Activated naive CD4-positive, alpha-beta T cell treated with anti-CD3 and anti-CD28 coated beads, Interleukin-2, amount 50 U/mL, for 24 hours (primary cell): ENCODE measurements around the gene CCNT2.
"Not testable (repeated sequence)": the region's sequence is repeated elsewhere in the genome, so short reads cannot be mapped to it uniquely, and the experiment has no call there.

ENCODE experiments used
- H3K27ac Mint-ChIP-seq: one replicate; pipeline ENCODE4 v1.8.0; 2021; ENCODE audit warnings: mild to moderate bottlenecking, mixed read lengths
- H3K27me3 Mint-ChIP-seq: one replicate; pipeline ENCODE4 v1.8.0; 2021; ENCODE audit warnings: mixed read lengths
- H3K36me3 Mint-ChIP-seq: one replicate; pipeline ENCODE4 v1.8.0; 2021; ENCODE audit warnings: mixed read lengths
- H3K4me1 Mint-ChIP-seq: one replicate; pipeline ENCODE4 v1.8.0; 2021; ENCODE audit warnings: mixed read lengths
- H3K4me3 Mint-ChIP-seq: one replicate; pipeline ENCODE4 v1.8.0; 2021; ENCODE audit warnings: mild to moderate bottlenecking, mixed read lengths
- H3K9me3 Mint-ChIP-seq: one replicate; pipeline ENCODE4 v1.8.0; 2021; ENCODE audit warnings: mixed read lengths

Gene CCNT2

DNA sequence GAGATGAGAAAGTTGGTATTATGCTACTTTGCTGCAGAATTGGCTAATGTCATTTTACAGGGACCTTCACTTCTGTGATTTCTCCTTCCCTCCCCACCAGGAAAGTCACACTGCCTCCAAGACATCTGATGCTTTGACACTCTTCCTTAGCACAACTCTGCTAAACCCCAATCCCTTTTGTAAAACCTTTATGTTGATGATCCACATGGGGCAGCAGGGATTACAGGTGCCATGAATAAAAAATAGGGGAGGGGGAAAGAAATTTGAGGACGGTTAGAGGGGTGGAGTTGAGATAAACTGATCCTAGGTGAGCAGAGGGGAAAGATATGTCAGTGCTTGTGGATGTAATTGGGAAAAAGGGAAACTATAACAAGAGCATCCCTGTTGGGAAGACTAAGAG lies 26.4 kb downstream of the CCNT2 start:
- Mint-ChIP-seq H3K36me3 (peaks cover 19% of the 10 kb centered on the region), H3K27ac (peak overlapping the region; percentile 84), H3K27me3 (no peaks in the 10 kb centered on the region), H3K4me1 (peaks cover 42% of the 10 kb centered on the region), H3K9me3 (no peaks in the 10 kb centered on the region), H3K4me3 (no peak overlapping the region)

DNA sequence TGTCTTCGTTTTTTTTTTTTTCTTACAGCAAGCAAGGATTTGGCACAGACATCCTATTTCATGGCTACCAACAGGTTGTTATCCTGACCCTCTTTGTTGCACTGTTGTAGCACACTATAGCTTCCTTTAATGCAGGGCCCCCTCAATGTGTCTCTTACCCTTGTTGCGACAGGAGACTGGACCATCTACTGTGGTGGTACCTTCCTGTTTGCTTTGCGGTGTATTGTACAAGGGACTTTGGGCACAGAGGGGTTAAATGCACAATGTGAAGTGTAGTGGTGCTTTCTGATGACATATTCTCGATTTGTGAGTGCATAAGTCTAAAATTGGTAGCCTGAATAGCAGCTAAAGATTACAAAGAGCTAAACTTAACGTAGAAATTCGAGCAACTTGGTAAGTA lies 27.5 kb downstream of the CCNT2 start:
- H3K4me1 Mint-ChIP-seq, result peaks cover 48% of the 10 kb centered on the region
- no peaks in the 10 kb centered on the region for H3K9me3 Mint-ChIP-seq
- no peaks in the 10 kb centered on the region for H3K27me3 Mint-ChIP-seq
- no peak overlapping the region for H3K4me3 Mint-ChIP-seq
- peaks cover 20% of the 10 kb centered on the region for H3K36me3 Mint-ChIP-seq
- peak overlapping the region; percentile 46 for H3K27ac Mint-ChIP-seq

DNA sequence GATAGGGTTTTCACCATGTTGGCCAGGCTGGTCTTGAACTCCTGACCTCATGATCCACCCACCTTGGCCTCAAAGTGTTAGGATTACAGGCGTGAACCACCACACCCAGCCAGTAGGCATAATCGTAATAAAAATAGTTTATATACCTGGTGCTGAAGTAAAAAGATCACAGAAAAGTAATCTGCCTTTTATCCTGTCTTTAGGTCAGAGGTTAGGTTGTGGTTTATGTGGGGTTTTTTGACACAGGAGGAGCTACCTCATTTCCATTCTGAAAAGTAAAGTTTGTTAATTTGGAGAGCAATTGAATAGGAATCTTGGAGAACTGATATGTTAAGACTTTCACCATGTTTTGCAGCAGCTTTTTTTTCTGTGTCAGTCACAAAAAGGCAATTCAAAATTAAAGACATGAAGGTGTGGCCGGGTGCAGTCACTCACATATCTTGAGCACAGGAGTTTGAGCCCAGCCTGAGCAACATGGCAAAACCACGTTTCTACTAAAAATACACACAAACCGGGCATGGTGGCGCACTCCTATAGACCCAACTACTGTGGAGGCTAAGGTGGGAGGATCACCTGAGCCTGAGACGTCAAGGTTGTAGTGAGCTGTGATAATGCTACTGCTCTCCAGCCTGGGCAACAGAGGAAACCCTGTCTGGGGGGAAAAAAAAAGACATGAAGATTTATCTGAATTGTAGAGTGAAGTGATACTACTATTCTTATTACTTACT lies 31.5 kb downstream of the CCNT2 start:
- Mint-ChIP-seq H3K4me3 (no peak overlapping the region), H3K27ac (no peak overlapping the region), H3K4me1 (peaks cover 35% of the 10 kb centered on the region), H3K9me3 (no peaks in the 10 kb centered on the region), H3K27me3 (no peaks in the 10 kb centered on the region), H3K36me3 (peaks cover 27% of the 10 kb centered on the region)

GRCh38 chr2:134950886-134951285 lies 32.3 kb downstream of the CCNT2 start:
- Mint-ChIP-seq H3K4me1 (peaks cover 28% of the 10 kb centered on the region), H3K9me3 (no peaks in the 10 kb centered on the region), H3K27ac (no peak overlapping the region), H3K36me3 (peaks cover 22% of the 10 kb centered on the region), H3K4me3 (no peak overlapping the region), H3K27me3 (no peaks in the 10 kb centered on the region)

- H3K4me1 Mint-ChIP-seq, result peaks cover 25% of the 10 kb centered on the region
- H3K27ac Mint-ChIP-seq, result no peak overlapping the region
- H3K27me3 Mint-ChIP-seq, result no peaks in the 10 kb centered on the region
- H3K9me3 Mint-ChIP-seq, result no peaks in the 10 kb centered on the region
- no peak overlapping the region for H3K4me3 Mint-ChIP-seq
- H3K36me3 Mint-ChIP-seq, result peaks cover 17% of the 10 kb centered on the region
Observed at GRCh38 chr2:134952608-134953007, 34.0 kb downstream of the CCNT2 start.

GRCh38 chr2:134954065-134954464 lies 35.4 kb downstream of the CCNT2 start:
- H3K36me3 Mint-ChIP-seq, result peaks cover 17% of the 10 kb centered on the region
- H3K4me3 Mint-ChIP-seq, result no peak overlapping the region
- no peaks in the 10 kb centered on the region for H3K9me3 Mint-ChIP-seq
- H3K27ac Mint-ChIP-seq, result no peak overlapping the region
- no peaks in the 10 kb centered on the region for H3K27me3 Mint-ChIP-seq
- peaks cover 25% of the 10 kb centered on the region for H3K4me1 Mint-ChIP-seq

DNA sequence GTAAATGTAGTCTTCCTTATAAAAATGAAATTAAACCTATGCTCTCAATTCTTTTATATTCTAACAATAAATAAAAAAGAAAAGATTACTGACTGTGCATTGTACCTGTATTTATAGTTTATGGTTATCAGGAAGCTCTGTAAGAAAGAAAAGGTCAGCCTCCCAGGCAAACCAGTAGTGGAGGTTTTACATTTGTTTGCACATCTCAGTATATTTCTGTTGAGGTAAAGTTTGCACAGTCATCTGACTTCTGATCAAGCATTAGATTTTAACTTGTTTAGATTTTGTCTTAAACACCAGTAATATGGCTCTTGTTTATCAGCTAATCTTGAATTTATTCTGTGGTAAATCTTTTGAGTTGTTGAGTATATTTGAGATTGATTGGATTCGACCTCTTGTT lies 37.1 kb downstream of the CCNT2 start:
- no peak overlapping the region for H3K4me3 Mint-ChIP-seq
- H3K9me3 Mint-ChIP-seq, result no peaks in the 10 kb centered on the region
- no peak overlapping the region for H3K27ac Mint-ChIP-seq
- peaks cover 14% of the 10 kb centered on the region for H3K36me3 Mint-ChIP-seq
- H3K4me1 Mint-ChIP-seq, result peaks cover 13% of the 10 kb centered on the region
- no peaks in the 10 kb centered on the region for H3K27me3 Mint-ChIP-seq

DNA sequence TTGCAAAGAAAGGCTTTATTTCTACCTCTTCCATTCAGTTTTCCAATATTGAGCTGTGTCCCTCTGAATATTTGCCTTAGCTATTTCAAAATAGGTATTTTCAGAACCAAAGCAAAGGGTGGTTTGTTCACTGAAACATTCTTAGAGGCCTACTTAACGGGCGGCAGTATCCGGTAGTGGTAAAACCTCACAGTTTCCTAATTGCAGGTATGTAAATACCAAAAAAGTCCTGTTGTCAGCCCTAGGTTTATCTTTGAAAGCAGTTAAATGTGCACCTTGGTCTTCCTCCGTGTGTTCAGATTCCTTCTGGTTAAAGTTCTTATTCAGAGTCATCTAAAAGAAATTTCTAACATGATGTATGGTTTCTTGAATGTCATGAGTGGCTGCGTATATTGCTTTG lies 38.9 kb downstream of the CCNT2 start:
- Mint-ChIP-seq H3K9me3 (no peaks in the 10 kb centered on the region), H3K36me3 (peaks cover 10% of the 10 kb centered on the region), H3K4me3 (no peak overlapping the region), H3K27ac (no peak overlapping the region), H3K4me1 (peaks cover 7% of the 10 kb centered on the region), H3K27me3 (no peaks in the 10 kb centered on the region)

GRCh38 chr2:134967166-134967565 lies 48.5 kb downstream of the CCNT2 start:
- not testable (repeated sequence) for H3K27me3 Mint-ChIP-seq, H3K36me3 Mint-ChIP-seq, H3K4me3 Mint-ChIP-seq, H3K27ac Mint-ChIP-seq, H3K9me3 Mint-ChIP-seq, H3K4me1 Mint-ChIP-seq

DNA sequence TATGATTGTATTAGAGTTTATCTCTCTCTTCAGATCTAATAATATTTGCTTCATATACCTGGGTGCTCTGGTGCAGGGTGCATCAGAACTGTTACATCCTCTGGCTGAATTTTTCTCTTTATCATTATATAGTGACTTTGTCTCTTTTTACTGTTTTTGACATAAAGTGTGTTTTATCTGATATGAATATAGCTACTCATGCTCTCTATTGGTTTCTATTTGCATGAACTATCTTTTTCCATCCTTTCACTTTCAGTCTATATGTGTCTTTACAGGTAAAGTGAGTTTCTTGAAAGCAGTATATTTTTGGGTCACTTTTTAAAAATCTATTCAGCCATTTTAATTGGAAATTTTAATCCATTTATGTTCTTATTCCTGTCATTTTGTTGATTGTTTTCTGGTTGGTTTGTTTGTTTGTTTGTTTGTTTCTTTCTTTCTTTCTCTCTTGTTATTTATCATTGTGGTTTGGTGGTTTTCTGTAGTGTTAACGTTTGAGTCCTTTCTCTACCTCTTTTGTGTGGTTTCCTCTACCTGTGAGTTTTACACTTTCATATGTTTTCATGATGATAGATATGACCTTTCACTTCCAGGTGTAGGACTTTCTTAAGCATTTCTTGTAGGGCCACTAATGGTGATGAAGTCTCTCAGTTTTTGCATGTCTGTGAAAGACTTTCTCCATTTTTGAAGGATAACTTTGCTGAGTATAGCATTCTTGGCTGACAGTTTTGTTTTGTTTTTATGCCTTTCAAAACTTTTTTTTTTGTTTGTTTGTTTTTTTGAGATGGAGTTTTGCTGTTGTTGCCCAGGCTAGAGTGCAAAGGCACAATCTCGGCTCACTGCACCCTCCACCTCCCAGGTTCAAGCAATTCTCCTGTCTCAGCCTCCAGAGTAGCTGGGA lies 54.9 kb downstream of the CCNT2 start:
- H3K4me3 Mint-ChIP-seq, result no peak overlapping the region

GRCh38 chr2:134975281-134976009 lies 56.8 kb downstream of the CCNT2 start:
- H3K9me3 Mint-ChIP-seq, result peaks cover 19% of the 10 kb centered on the region
- peaks cover 8% of the 10 kb centered on the region for H3K4me1 Mint-ChIP-seq

More for the DNA sequence above, 54.9 kb downstream of the CCNT2 start:
- peaks cover 8% of the 10 kb centered on the region for H3K4me1 Mint-ChIP-seq
- H3K27me3 Mint-ChIP-seq, result no peaks in the 10 kb centered on the region
- peaks cover 20% of the 10 kb centered on the region for H3K36me3 Mint-ChIP-seq
- H3K27ac Mint-ChIP-seq, result no peak overlapping the region
- H3K9me3 Mint-ChIP-seq, result peaks cover 19% of the 10 kb centered on the region

GRCh38 chr2:134976074-134976702 lies 57.6 kb downstream of the CCNT2 start:
- Mint-ChIP-seq H3K27me3 (no peaks in the 10 kb centered on the region), H3K4me1 (peaks cover 8% of the 10 kb centered on the region), H3K36me3 (peaks cover 21% of the 10 kb centered on the region), H3K9me3 (peaks cover 19% of the 10 kb centered on the region), H3K4me3 (no peak overlapping the region), H3K27ac (no peak overlapping the region)

More at GRCh38 chr2:134975281-134976009, 56.8 kb downstream of the CCNT2 start:
- no peak overlapping the region for H3K27ac Mint-ChIP-seq
- H3K4me3 Mint-ChIP-seq, result no peak overlapping the region
- no peaks in the 10 kb centered on the region for H3K27me3 Mint-ChIP-seq
- H3K36me3 Mint-ChIP-seq, result peaks cover 21% of the 10 kb centered on the region

DNA sequence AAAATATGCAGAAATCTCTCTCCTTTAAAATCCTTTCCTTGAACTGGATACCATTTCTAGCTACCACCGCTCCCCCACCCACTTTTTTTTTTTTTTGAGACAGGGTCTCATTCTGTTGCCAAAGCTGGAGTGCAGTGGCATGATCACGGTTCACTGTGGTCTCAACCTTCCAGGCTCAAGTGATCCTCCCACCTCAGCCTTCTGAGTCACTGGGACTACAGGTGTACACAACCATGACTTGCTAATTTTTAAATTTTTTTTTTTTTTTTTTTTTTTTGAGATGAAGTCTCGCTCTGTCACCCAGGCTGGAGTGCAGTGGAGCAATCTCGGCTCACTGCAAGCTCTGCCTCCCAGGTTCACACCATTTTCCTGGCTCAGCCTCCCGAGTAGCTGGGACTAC lies 58.5 kb downstream of the CCNT2 start:
- not testable (repeated sequence) for H3K27me3 Mint-ChIP-seq, H3K4me3 Mint-ChIP-seq, H3K4me1 Mint-ChIP-seq, H3K27ac Mint-ChIP-seq
- H3K36me3 Mint-ChIP-seq, result peaks cover 18% of the 10 kb centered on the region
- peaks cover 19% of the 10 kb centered on the region for H3K9me3 Mint-ChIP-seq

- H3K9me3 Mint-ChIP-seq, result peaks cover 10% of the 10 kb centered on the region
- peaks cover 7% of the 10 kb centered on the region for H3K36me3 Mint-ChIP-seq
- H3K4me3 Mint-ChIP-seq, result no peak overlapping the region
- no peaks in the 10 kb centered on the region for H3K4me1 Mint-ChIP-seq
- H3K27ac Mint-ChIP-seq, result no peak overlapping the region
- no peaks in the 10 kb centered on the region for H3K27me3 Mint-ChIP-seq
Observed at GRCh38 chr2:134979221-134979620, 60.6 kb downstream of the CCNT2 start.

DNA sequence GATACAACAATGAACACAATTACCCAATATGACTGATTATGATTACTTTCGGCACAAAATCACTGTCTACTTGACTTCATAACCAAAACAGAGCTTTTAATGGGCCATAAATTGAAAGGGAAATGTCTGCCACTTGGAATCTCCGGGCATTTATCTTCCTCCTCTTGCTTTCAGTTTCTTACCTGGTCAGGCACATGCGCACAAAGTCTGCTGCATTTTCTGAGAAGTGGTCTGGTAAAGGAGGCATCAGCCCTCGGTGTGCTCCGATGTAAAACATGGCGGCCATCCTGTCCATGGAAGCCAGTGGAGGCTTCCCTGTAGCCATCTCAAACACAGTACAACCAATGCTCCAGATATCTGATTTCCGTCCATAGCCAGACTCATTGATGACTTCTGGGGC lies 62.0 kb downstream of the CCNT2 start:
- H3K4me1 Mint-ChIP-seq, result no peaks in the 10 kb centered on the region
- H3K27me3 Mint-ChIP-seq, result no peaks in the 10 kb centered on the region
- peaks cover 4% of the 10 kb centered on the region for H3K9me3 Mint-ChIP-seq
- H3K27ac Mint-ChIP-seq, result no peak overlapping the region
- peaks cover 2% of the 10 kb centered on the region for H3K36me3 Mint-ChIP-seq
- H3K4me3 Mint-ChIP-seq, result no peak overlapping the region
